HepG2 (cell line): ENCODE data around the gene SLC22A5. TPM values are rescaled to one million over a fixed set of nuclear protein-coding genes. Genes with fewer than 3 reads are reported as not detected.

Experiments used
- FOXA3 ChIP-seq: IDR thresholded peaks from 2 replicates; pipeline ENCODE4 v1.6.1; 2016; ENCODE audit warnings: missing genetic modification reagents, missing compliant biosample characterization
- FOXK2 ChIP-seq: fragments of 450-650 bp; IDR thresholded peaks from 2 replicates; pipeline ENCODE4 v1.6.1; 2016
- FOXM1 ChIP-seq: sonication (generic); formaldehyde crosslinking; IDR thresholded peaks from 2 replicates; pipeline ENCODE4 v1.5.0; 2020; ENCODE audit warnings: missing genetic modification reagents
- HDAC2 ChIP-seq: sonication (generic); formaldehyde crosslinking; IDR thresholded peaks from 2 replicates; pipeline ENCODE4 v1.4.0; 2020; ENCODE audit warnings: missing genetic modification reagents
- IRF2 ChIP-seq: IDR thresholded peaks from 2 replicates; pipeline ENCODE4 v1.6.1; 2018; ENCODE audit warnings: missing genetic modification reagents, missing compliant biosample characterization
- KDM5B ChIP-seq: sonication (generic); formaldehyde crosslinking; IDR thresholded peaks from 2 replicates; pipeline ENCODE4 v1.4.0; 2020; ENCODE audit warnings: missing genetic modification reagents, mild to moderate bottlenecking, borderline replicate concordance
- MIER2 ChIP-seq: IDR thresholded peaks from 2 replicates; pipeline ENCODE4 v1.6.1; 2016; ENCODE audit warnings: missing biosample characterization, missing genetic modification reagents
- PRDM15 ChIP-seq: sonication (generic); formaldehyde crosslinking; IDR thresholded peaks from 2 replicates; pipeline ENCODE4 v1.4.0; 2020; ENCODE audit warnings: missing genetic modification reagents
- RXRB ChIP-seq: IDR thresholded peaks from 2 replicates; pipeline ENCODE4 v1.6.1; 2016; ENCODE audit warnings: borderline replicate concordance, missing genetic modification reagents, missing compliant biosample characterization
- TBX2 ChIP-seq: sonication (generic); formaldehyde crosslinking; IDR thresholded peaks from 2 replicates; pipeline ENCODE4 v1.5.0; 2020; ENCODE audit warnings: missing genetic modification reagents, mild to moderate bottlenecking, borderline replicate concordance
- TEAD2 ChIP-seq: sonication (generic); formaldehyde crosslinking; IDR thresholded peaks from 2 replicates; pipeline ENCODE4 v1.9.0; 2021; ENCODE audit warnings: missing genetic modification reagents
- ZBTB20 ChIP-seq: sonication (generic); formaldehyde crosslinking; IDR thresholded peaks from 2 replicates; pipeline ENCODE4 v1.8.1; 2023; ENCODE audit warnings: missing genetic modification reagents, low read depth, mild to moderate bottlenecking, borderline replicate concordance
- ZBTB38 ChIP-seq: sonication (generic); formaldehyde crosslinking; IDR thresholded peaks from 2 replicates; pipeline ENCODE4 v1.5.1; 2020; ENCODE audit warnings: mild to moderate bottlenecking, missing genetic modification reagents
- ZNF292 ChIP-seq: sonication (generic); formaldehyde crosslinking; IDR thresholded peaks from 2 replicates; pipeline ENCODE4 v1.8.1; 2022; ENCODE audit warnings: mild to moderate bottlenecking, low read depth, missing genetic modification reagents, borderline replicate concordance
- ZNF574 ChIP-seq: sonication (generic); formaldehyde crosslinking; IDR thresholded peaks from 2 replicates; pipeline ENCODE4 v1.4.0; 2020; ENCODE audit warnings: missing genetic modification reagents
- ZNF652 ChIP-seq: IDR thresholded peaks from 2 replicates; pipeline ENCODE4 v1.6.1; 2016; ENCODE audit warnings: low read depth, borderline replicate concordance
- ZNF687 ChIP-seq: sonication (generic); formaldehyde crosslinking; IDR thresholded peaks from 2 replicates; pipeline ENCODE4 v1.5.1; 2020; ENCODE audit warnings: mild to moderate bottlenecking, missing genetic modification reagents, moderate library complexity
- ZNF776 ChIP-seq: sonication (generic); formaldehyde crosslinking; IDR thresholded peaks from 2 replicates; pipeline ENCODE4 v1.4.0; 2020; ENCODE audit warnings: mild to moderate bottlenecking, missing genetic modification reagents
- polyA plus RNA-seq, 8 experiments: library from polyadenylated mRNA; depleted of rRNA in 3 of 8; stranded (reverse) in 7 of 8; unstranded in 1 of 8; fragments of >200 nt; fragmentation: Illumina TruSeq in 4 of 8; extraction: Trizol in 4 of 8; gene quantifications; 2 replicates each; pipeline versions ENCODE4 v1.2.1 to v1.2.3, GENCODE V29; 2011 to 2016; ENCODE audit warnings: low read depth in 4 of 8, missing spikeins in 1 of 8, mixed read lengths in 1 of 8; ENCODE audit not compliant: insufficient read depth in 1 of 8
- total RNA-seq, 5 experiments: library from RNA; depleted of rRNA; stranded (reverse); fragments of >200 nt; fragmentation: Illumina TruSeq; extraction: Trizol; gene quantifications; 2 replicates each; pipeline ENCODE4 v1.2.3, GENCODE V29; 2016; ENCODE audit warnings: low read depth in 1 of 5

The SLC22A5 gene
- total and polyA plus RNA-seq, 2 of the 13 experiments (the other 11 are each of a cell fraction or from before 2014, with no cell fraction given): 7.1 to 15.1 TPM

GRCh38 chr5:132434416-132435286 lies 65.1 kb downstream of the SLC22A5 start (continued):
- TF ChIP-seq ZNF652 (CRISPR knock-in tag): no peak
- 0 out of 2 replicates have a peak, but pooled peaks have one; percentile 30 for TF ChIP-seq HDAC2 (CRISPR knock-in tag)
- TF ChIP-seq FOXA3: peak; percentile 16; the same call in 1 of the 2 replicates
- TF ChIP-seq KDM5B (CRISPR knock-in tag): peak; percentile 30; the same call in 1 of the 2 replicates
- TF ChIP-seq TEAD2 (CRISPR knock-in tag): no peak
- TF ChIP-seq PRDM15 (CRISPR knock-in tag): no peak
- TF ChIP-seq IRF2 (CRISPR knock-in tag): no peak
- TF ChIP-seq MIER2 (CRISPR knock-in tag): 0 out of 2 replicates have a peak, but pooled peaks have one; percentile 51
- 0 out of 2 replicates have a peak, but pooled peaks have one; percentile 16 for TF ChIP-seq ZBTB38 (CRISPR knock-in tag)
- peak; percentile 27; the same call in 1 of the 2 replicates for TF ChIP-seq FOXK2
- TF ChIP-seq ZBTB20 (CRISPR knock-in tag): peak; percentile 24; the same call in 1 of the 2 replicates
- no peak for TF ChIP-seq ZNF776
- TF ChIP-seq ZNF687 (CRISPR knock-in tag): peak; percentile 70
- no peak for TF ChIP-seq FOXM1
- peak; percentile 89 for TF ChIP-seq ZNF292
- TF ChIP-seq ZNF574 (CRISPR knock-in tag): peak; percentile 37; the same call in 1 of the 2 replicates
- TF ChIP-seq TBX2 (CRISPR knock-in tag): peak; percentile 28; the same call in 1 of the 2 replicates
- peak; percentile 49; the same call in 1 of the 2 replicates for TF ChIP-seq RXRB (CRISPR knock-in tag)
